ENCODE data around the gene AKAP9. TPM values are rescaled to one million over a fixed set of nuclear protein-coding genes. Genes with fewer than 3 reads are reported as not detected.
"Not testable (repeated sequence)": the region's sequence is repeated elsewhere in the genome, so short reads cannot be mapped to it uniquely, and the experiment has no call there.

AKAP9 gene
- polyA plus RNA-seq, 3 donors: 75.7 to 105 (median 88.3) TPM

GRCh38 chr7:91941450-91941849 lies 788 bp downstream of the AKAP9 start:
- peak; percentile 49 for DNase-seq

GRCh38 chr7:91942312-91942711 lies 1.6 kb downstream of the AKAP9 start:
- no peak for DNase-seq

GRCh38 chr7:91944970-91945369 lies 4.3 kb downstream of the AKAP9 start:
- not testable (repeated sequence) for DNase-seq

- DNase-seq: no peak
Observed at GRCh38 chr7:91945476-91945875, 4.8 kb downstream of the AKAP9 start.

GRCh38 chr7:91946549-91946948 lies 5.9 kb downstream of the AKAP9 start:
- DNase-seq: no peak

- no peak for DNase-seq
Observed at GRCh38 chr7:91947948-91948347, 7.3 kb downstream of the AKAP9 start.

- DNase-seq: no peak
Observed at GRCh38 chr7:91949221-91950009, 8.8 kb downstream of the AKAP9 start.

- no peak for DNase-seq
Observed at GRCh38 chr7:91953618-91954017, 13.0 kb downstream of the AKAP9 start.

GRCh38 chr7:91956464-91956863 lies 15.8 kb downstream of the AKAP9 start:
- not testable (repeated sequence) for DNase-seq

GRCh38 chr7:91957232-91957631 lies 16.6 kb downstream of the AKAP9 start:
- DNase-seq: no peak

GRCh38 chr7:91957823-91958222 lies 17.2 kb downstream of the AKAP9 start:
- DNase-seq: no peak

- DNase-seq: no peak
Observed at GRCh38 chr7:91959023-91959422, 18.4 kb downstream of the AKAP9 start.

GRCh38 chr7:91961816-91962215 lies 21.2 kb downstream of the AKAP9 start:
- no peak for DNase-seq

- no peak for DNase-seq
Observed at GRCh38 chr7:91962419-91962818, 21.8 kb downstream of the AKAP9 start.

- DNase-seq: not testable (repeated sequence)
Observed at GRCh38 chr7:91967513-91967912, 26.9 kb downstream of the AKAP9 start.

- DNase-seq: no peak
Observed at GRCh38 chr7:91973639-91974038, 33.0 kb downstream of the AKAP9 start.

- no peak for DNase-seq
Observed at GRCh38 chr7:91974066-91974465, 33.4 kb downstream of the AKAP9 start.

GRCh38 chr7:91976743-91977142 lies 36.1 kb downstream of the AKAP9 start:
- no peak for DNase-seq

- no peak for DNase-seq
Observed at GRCh38 chr7:91979590-91979989, 38.9 kb downstream of the AKAP9 start.

- not testable (repeated sequence) for DNase-seq
Observed at GRCh38 chr7:91982352-91982751, 41.7 kb downstream of the AKAP9 start.

GRCh38 chr7:91988213-91988612 lies 47.6 kb downstream of the AKAP9 start:
- no peak for DNase-seq

- no peak for DNase-seq
Observed at GRCh38 chr7:91993976-91994375, 53.3 kb downstream of the AKAP9 start.

- no peak for DNase-seq
Observed at GRCh38 chr7:91995391-91996105, 54.9 kb downstream of the AKAP9 start.
